Colon (tissue), 2 donors: ENCODE data around the gene GRHL1.

Source experiments
- FAIRE-seq: peaks from 2 replicates; lab custom pipeline; 2012; peaks lifted over from hg19 to GRCh38; lab: Jason Lieb, UNC
- donor health status: control.
- donor health status: control.

Gene GRHL1

DNA sequence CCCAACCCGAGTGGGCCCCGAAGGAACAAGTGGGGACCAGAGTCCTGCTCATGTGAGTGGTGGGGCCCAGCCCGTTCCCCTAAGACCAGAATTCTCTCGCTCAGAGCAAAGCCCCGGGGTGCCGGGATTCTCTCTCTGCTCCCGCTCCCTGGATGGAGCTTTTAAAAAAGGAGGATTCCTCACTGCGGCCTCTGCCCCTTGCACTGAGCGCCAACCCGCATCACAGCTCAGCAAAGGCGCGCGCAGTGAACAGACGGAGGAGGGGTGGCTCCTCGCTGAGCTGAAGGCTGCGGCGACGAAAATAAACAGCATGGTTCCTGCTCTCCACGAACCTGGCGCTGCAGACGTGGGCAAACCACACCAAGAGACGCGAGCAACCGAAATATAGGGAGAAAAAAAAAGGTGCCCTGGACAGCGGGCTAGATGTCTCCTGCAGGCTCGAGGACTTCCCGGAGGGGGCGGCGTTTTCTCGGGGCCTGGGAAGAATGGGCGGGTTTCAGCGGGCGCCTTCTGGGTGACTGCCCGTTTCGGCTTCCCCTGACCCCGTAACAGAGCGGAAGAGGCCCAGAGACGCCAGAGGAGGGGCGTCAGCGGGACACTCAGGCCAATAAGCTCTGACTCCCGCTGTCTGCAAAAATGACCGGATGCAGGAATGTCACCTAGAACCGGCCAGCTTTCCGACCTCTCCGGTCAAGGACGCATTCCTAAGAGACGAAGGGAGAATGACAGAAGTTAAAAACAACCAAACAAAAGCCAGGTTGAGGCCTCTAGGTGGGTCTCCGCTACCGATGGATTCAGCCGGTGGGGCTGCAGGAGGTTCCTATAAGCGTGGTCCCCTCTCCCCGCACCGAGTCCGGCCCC is 91.0 kb downstream of the GRHL1 start:
- no peak for FAIRE-seq

DNA sequence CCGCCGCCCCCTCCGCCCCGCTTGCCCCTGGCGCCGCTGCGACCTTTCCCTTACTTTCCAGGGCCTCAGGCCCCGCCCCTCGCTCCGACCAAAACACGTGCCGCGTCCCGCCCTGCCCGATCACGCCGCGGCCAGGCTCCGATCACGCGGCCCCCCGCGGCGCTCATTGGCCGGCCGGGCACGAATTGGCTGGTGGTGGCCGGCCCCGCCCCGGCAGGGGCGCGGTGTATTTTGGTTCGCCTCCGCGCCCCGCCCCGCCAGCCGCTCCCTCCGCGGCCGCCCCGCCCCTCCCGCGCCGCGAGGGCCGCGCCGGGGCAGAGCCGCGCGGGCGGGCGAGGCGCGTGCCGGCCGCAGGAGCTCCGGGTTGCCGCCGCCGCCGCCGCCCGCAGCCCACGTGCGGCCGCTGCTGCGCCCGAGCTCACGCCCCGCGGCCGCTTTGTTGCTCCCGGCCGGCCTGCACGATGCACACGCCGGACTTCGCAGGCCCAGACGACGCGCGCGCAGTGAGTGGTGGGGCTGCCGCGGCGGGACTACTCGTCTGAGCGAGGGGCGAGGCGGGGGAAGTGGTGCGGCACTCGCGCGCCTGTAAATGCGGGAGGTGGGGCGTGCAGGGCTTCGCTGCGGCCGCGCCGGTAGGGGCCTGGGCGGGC is 91.9 kb downstream of the GRHL1 start, which contains the start of gene KLF11:
Gene KLF11, plus strand, starts transcription at position 295 of the 650 bp plus-strand sequence. Its CDS starts 167 bp downstream, at position 462.
- no peak for FAIRE-seq

DNA sequence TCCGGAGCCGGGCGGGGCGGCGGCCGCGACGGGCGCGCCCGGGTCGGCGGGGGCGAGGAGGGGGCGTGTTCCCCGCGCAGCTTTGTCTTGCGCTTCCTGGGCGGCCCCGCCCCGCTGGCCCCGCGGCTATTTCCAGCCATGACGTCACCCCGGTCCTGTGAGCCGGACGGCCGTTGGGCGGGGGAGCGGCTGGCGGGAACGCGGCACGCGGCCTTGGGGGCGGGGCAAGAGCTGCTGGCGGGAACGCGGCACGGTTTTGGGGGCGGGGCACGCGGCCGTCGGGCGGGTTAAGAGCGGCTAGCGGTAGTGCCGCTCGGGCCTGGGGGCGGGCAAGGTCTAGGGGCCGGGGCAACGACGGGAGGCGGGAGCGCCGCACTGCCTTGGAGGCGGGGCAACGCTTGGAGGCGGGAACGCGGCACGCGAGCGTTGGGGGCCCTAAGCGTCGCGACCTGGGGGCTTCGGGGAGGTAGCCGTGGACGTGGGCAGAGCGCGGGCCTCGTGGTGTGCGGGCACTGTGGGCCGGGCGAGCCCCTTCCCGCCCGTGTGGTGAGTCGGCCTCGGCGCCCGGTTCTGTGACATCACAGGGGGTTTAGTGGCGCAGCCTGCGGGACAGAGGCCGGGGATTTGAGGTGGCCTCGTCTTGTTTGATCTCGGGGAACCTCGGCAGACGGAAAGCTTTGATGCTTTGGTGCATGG is 92.6 kb downstream of the GRHL1 start:
- FAIRE-seq = no peak

DNA sequence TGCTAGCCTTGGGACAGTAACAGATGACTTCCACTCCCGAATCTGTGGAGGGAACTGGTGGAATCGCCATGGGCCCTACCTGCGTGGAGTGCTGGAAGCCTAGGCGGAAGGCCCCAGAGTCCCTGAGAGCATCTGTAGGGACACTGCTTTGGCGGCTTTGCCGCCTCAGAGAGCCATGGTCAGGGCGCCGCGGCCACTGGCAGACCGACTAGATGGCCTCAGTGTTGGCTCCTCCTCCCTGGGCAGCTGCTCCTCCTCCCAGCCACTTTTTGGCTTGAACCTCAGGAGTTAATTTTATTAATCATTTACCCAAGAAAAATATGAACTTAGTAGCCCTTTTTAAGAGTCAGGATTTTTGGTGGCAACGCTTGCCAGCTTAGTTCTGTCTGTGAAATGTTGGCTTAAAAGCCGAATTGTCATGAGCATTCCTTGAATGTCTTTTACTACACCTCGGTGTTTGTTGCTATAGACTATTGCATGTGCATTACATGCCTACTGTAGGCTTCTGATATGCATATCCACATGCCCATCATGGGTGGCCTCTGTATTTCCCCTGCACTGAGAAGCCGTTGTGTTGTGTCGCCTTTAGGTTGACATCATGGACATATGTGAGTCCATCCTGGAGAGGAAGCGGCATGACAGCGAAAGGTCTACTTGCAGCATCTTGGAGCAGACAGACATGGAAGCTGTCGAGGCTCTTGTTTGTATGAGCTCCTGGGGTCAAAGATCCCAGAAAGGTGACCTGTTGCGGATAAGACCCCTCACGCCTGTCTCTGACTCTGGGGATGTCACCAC is 94.3 kb downstream of the GRHL1 start:
- no peak for FAIRE-seq

DNA sequence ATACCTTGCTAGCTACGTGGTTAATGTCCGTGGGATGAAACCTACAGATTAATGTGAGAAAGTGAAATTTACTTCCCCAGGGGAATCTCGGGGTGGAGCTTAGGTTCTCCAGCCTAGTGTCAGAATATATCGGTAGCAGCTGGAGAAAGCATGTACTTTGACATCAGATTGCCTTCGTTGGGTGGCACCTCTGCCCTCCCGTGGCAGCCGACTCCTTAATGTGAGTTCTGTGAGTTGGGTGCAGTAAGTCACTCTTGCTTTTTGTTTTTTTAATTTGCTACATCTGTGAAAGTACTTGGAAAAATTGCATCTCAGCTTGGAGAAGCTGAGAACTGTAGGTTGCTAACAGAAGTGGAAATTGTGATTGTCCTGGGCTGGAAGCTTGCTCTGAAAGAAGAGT is 95.4 kb downstream of the GRHL1 start:
- FAIRE-seq = no peak

DNA sequence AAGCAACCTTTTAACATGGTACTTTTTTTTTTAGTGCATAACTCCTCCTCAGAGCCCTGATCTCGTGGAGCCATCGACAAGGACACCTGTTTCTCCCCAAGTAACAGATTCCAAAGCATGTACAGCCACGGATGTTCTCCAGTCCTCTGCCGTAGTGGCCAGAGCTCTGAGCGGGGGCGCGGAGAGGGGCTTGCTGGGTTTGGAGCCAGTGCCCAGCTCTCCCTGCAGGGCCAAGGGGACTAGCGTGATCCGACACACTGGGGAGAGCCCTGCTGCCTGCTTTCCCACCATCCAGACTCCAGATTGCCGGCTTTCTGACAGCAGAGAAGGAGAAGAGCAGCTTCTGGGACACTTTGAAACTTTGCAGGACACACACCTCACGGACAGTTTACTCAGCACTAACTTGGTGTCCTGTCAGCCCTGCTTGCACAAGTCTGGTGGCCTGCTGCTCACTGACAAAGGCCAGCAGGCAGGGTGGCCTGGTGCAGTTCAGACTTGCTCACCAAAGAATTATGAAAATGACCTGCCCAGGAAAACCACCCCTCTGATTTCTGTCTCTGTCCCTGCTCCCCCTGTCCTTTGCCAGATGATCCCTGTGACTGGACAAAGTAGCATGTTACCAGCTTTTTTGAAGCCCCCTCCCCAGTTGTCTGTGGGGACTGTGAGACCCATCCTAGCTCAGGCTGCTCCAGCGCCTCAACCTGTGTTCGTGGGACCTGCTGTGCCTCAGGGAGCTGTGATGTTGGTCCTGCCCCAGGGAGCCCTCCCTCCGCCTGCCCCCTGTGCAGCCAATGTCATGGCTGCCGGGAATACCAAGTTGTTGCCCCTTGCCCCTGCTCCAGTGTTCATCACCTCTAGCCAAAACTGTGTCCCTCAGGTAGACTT is 96.4 kb downstream of the GRHL1 start:
- FAIRE-seq = no peak

DNA sequence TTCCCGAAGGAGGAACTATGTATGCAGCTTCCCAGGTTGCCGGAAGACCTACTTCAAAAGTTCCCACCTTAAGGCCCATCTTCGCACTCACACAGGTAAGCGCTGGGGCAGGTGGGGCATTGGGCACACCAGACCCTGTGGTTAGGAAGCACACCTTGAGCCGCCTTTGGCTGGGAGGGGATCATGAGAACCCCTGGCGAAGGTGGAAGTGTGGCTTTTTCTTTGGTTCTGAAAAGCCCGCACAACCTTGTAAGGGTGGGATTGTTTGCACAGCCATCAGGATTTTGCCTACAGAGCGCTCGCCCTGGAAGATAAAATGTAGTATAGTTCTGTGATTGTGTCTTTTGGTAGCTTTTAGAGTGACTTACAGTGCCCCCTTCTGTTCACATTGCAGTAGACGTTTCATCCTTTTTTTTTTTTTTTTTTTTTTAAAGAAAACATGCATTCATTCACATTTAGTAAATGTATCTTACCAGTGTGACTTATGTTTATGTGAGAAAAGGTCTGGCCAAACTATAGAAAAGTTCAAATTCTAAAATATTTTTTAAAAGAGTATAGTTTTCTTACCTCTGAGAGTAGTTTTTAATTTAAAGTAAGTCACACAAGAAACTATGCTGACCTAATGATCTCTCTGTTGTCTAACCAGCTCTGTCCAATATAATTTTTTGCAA is 97.1 kb downstream of the GRHL1 start:
- no peak for FAIRE-seq
